GM18867 (cell line): ENCODE data around the gene MDH1B.
A peak's percentile ranks its signal among the peaks of the same experiment; 100 is the strongest.
"Not testable (repeated sequence)": the region's sequence is repeated elsewhere in the genome, so short reads cannot be mapped to it uniquely, and the experiment has no call there.

Source experiments
- ATAC-seq: cut with Tn5 transposase; IDR thresholded peaks from one replicate; pipeline ENCODE4 v1.9.1; 2021; ENCODE audit warnings: mild to moderate bottlenecking, moderate library complexity; ENCODE audit not compliant: unreplicated experiment

MDH1B gene

DNA sequence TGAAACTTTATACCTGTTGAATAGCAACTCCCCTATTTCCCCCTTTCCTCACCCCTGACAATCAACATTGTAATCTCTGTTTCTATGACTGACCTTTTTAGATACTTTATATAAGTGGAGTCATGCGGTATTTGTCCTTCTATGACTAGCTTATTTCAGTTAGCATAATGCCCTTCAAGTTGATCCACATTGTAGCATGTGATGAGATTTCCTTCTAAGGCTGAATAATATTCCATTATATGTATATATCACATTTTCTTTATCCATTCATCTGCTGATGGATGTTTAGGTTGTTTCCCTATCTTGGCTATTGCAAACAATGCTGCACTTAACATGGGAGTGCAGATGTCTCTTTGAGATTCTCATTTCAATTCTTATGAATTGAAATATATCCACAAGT lies 9.7 kb upstream of the MDH1B start:
- no peak for ATAC-seq

DNA sequence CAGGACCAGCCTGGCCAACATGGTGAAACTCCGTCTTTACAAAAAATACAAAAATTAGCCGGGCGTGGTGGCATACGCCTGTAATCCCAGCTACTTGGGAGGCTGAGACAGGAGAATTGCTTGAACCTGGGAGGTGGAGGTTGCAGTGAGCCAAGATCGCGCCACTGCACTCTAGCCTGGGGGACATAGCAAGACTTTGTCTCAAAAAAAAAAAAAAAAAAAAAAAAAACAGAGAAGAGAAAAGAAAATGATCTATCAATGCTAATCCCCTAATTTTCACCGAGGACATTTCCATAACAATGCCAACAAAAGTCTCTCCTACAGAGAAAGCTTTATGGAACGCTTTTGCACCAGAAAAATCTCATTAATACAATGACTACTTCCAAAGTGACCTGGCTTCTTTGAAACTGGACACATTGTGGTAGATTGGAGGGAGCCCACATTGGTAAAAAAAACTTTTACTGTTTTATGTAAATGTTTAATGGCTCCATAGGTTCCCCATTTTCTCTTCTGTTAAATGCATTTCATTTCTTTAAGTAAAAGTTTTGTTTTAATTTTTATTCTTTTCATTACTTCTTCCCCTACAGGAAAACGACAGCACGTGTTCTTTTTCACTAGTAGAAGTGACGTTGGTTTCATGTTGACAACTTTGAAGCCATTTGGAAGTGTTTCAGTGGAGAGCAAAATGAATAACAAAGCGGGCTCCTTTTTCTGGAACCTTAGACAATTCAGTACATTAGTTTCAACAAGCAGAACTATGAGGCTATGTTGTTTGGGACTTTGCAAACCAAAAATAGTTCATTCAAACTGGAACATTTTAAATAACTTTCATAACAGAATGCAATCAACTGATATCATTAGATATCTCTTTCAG lies 1.2 kb upstream of the MDH1B start:
- no peak for ATAC-seq

DNA sequence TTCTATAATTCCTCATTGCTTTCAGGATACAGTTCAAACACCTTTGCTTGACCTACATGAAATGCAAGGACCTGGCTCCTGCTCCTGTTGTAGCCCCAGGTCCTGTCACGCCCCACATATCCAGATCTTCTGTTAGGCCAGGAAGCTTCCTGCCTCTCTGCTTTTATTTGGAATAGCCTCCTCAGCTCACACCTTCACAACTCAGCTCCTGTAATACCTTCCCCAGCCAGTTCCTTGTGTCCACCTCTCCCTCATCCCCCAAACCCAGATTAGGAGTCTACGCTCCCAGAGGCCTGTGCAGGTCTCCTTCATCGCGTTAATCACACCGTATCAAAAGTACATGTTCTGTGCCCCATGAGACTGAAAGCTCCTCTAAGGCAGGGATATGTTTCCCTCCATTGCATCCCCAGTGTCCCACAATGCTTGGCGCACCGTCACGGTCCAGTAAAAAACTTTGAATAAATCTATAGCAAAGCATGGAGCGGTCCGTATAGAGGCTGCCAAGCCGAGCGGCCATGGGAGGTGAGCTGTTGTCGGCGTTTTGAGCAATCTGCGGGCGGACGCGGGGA lies 371 bp downstream of the MDH1B start:
- peak; percentile 1 for ATAC-seq

DNA sequence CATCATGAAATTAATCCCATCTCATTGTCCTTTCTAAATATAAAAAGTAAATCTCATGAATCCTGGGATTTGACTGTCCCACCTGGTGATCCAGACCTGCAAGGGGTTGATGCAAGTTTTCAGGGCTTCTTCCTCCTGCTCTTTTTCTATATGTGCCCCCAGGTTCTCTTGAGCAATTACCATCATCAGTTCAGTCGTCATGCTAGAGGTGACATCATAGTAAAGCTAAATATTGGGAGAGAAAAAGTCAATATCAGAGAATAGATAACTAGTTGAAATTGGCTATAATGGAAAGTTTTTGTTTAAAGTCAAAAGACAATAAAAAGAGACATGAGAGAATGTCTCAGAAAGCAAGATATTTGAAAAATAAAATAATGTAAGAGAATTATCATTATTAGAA lies 8.3 kb downstream of the MDH1B start:
- no peak for ATAC-seq

DNA sequence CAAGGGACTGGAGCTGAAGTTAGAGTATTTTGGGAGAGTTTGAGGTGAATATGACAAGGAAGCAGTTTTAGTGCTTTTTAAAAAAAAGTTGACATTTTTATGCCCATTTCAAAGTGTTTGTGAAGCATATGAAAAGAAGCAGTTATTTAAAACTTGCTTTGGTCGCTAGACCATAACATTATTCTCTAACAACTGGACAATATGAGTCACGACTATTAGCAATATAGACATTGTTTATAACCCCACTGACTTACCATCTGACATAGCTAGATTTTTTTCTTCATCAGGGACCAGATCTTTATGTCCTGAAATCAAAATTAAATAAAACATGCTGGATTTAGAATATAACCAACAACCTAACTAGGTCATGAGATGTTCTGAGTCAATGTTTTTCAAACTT lies 24.3 kb downstream of the MDH1B start:
- ATAC-seq = no peak

DNA sequence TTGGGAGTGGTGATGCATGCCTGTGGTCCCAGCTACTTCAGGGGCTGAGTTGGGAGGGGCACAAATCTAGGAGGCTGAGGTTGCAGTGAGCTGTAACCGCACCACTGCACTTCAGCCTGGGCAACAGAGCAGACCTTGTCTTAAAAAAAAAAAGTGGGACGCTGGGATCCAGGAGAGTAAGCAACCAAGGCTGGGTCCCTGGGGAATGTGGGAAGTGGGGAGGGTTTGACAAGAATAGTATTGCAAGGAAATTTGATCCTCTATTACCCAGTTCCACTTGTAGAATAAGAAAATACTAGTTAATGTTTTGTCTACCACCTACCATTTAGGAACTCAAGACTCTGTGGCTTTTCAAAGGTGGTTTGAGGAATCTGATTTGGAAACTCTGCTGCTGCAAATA lies 25.9 kb downstream of the MDH1B start:
- ATAC-seq = no peak

DNA sequence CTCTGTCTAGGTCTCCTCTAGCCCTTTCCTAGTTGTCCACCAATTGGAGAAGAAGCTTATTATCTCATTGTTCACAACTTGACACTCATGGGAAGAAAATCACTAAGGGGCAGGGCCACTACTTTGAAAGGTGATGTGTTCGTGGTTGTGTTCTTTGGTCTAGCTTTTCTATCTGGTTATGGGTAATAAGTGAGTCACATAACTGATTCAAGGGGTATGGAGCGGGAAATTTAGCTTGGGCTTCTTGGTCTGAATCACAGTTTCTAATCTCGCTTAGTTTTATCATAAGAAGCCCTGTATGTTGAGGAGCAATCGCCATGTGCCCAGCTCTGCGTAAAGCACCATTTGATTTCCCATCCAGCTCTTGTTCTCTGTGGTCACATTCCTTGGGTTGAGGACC lies 28.2 kb downstream of the MDH1B start:
- ATAC-seq = no peak

DNA sequence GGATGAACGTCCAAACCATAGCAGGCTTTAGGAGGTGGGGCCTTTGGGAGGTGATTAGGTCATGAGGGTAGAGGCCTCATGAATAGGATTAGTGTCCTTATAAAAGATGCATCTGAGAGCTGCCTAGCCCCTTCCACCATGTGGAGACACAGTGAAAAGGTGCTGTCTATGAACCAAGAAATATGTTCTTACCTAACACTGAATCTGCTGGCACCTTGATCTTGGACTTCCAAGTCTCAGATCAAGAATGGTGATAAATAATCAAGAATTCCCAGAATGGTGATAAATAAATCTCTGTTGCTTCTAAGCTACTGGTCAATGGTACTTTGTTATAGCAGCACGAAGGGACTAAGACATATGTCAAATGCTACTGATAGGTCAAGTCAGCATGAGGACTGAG lies 31.8 kb downstream of the MDH1B start:
- ATAC-seq = no peak

DNA sequence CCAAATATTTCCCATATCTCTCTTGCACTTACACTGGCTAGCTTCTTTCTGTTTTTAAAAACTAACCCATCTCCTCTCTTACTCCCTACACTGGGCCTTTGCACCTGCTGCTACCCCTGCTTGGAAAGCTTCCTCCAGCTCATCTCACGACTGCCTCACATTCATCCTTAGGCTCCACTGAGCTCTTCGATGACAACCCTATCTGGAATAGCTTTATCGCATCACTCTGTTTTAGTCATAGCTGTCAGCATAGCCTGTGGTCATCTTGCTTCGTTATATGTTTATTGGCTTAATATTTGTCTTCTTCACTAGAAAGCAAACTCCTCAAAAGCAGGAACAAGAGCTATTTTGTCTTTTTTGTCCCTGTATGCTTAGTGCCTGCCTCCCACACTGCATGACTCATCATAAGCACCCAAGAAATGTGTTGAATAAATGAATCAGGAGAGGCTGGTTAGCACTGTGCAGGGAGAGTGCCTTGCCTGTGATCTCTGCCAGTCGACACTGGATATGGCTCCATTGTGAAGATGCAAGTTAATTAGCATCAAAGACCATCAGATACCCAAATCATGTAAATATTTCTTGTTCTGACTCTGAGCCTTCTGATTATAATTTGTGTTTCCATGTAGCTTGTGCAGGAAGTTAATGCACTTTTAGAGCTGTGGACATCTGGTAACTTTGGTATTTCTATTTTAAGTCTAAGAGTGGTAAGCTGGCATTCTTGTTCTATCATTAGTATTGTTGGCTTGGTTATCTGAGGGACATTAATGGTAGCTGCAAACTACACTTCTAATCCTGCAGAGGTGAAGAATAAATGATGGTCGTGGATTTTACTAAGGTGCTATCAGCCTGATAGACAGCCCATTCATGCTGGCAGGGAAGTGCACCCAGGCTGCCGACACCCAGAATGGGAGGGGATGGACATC lies 36.6 kb downstream of the MDH1B start:
- ATAC-seq = no peak

DNA sequence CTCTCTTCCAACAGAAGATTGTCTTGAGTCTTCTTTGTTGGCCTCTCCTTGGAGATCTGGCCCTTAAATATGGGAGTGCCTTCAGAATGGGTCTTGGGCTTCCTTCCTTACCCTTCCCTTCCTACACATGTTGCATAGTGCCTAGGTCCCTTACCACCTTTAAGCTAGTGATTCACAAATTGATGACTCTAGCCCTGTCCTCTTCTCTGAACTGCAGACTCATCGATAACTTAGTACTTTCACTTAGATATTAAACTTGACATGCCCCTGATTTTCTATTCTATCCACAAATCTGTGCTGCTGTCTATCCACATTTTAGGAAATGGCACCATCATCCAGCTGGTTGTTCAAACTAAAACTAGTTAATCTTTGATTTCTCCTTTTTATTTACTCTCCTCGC lies 37.8 kb downstream of the MDH1B start:
- no peak for ATAC-seq

DNA sequence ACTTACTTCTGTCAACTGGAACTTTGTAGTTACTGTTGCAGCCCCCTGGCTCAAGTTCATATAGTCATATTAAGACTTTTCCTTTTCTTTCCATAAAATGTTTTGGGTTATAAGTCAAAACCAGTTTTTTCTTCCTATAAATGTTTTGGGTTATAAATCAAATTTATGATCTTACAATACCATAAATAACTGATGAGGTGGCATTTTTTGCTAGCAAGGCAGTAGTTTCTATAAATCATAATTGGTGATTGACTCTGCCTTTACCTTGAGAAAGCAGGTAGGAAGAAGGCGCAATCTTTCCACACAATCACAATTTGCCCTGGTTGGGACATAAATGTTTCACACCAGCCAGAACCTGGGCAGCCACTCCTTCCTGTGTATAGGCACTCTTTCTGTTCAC lies 41.8 kb downstream of the MDH1B start:
- ATAC-seq = no peak

DNA sequence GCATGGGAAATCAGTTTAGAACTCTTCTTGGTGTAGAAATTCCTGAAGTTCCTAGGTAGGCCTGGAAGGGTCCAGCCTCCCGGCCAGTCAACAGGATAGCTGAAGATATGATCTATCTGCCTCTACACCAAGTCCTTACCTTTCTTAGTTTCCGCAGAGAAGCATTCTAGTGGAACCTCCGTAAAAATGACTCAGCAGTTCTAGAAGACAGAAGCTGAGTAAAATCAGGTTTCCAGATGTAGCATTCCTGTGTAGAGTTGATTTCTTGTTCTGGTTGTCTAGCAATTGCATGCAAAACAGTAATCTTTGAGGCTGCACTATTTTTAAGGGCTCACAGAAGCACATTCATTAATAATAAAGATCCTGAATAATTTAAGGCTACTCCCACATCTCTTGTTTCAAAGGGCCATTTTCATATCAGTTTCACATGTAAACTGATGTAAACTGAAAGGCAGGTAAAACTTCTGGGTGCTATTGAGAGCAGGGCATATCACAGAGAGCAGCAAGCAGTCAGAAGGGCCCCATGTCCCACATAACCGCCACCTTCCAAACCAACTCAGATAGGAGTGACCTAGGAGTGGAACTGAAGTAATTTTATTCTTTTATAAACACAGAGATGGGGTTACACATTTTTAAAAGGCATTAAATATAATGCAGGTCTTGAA lies 43.7 kb downstream of the MDH1B start:
- ATAC-seq = peak; percentile 83

DNA sequence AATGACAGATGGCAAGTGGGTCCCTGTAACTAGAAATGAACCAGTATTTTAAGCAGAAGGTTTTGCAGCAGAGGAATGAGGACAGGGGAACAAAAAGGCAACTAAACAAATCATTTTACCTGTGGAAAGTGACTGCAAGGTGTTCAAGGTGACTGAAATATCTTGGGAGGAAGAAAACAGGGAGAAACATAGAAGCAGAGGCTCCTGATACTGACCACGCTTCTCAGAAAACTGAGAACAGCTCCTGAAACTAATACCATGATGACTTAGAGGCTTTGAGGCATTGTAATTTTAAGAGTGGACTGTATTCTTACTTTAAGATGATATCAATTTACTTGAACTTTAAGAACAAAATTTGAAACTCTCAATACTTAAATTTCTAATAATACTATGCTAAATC lies 46.8 kb downstream of the MDH1B start, which contains the start of gene DYTN:
Gene DYTN (minus strand): TSS at position 101 of the 400 bp plus-strand sequence. CDS start 117 bp downstream, outside the sequence.
- ATAC-seq = peak; percentile 37

DNA sequence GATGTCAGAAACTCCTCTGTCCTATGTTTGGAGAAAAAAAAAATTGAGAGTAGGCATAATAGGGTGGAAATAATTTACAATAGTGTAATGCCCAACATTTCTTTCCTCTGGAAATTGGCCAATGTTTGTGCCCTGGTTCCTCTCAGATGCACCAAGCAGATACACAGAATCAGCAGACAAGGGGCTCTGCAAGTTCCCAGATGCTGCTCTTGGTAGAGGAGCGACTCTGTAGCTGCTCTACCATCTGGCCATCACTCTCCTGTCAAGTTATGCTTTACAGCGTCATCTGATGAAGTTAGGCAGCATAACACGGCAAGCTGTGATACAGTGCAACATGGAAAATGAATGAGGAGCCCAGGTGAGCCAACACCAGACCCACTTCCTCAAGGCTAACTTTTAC lies 48.5 kb downstream of the MDH1B start:
- no peak for ATAC-seq

DNA sequence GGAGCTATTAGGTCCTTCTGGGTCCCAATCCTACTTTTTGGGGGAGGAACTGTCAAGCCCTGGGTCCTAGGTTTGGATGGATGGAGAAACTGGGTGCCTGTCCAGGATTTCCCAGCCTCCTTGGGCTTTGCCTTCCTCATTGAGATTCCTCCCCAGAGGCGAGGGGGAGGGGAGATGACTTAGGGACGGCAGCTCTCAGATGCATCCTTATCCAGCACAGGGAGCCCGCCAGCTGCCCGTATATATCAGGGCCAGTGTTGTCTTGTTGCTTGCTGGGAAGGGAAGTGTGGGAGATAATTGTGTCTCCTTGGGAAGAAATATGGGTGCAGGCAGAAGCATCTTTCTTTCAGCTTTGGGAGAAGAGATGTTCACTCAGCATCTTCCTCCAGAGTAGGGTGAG lies 49.9 kb downstream of the MDH1B start:
- not testable (repeated sequence) for ATAC-seq

DNA sequence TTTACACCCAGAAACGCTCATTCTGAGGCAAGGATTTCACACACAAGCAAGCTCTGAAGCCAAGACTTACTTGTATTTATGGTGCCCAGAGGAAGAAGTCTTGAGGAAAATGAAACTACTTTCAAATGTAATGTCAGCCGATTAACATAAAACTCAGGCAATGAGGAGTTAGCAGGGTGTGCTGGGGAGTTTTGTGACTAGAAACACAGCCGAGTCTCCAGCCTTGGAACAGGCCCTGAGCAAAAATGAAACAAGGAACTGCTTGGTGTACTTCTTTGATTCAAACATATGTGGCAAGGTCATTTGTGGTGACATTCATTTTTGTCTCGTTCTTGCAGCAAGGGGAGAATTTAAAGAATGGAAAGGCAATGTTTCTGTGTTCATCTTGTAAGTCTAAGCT lies 51.4 kb downstream of the MDH1B start:
- peak; percentile 70 for ATAC-seq

DNA sequence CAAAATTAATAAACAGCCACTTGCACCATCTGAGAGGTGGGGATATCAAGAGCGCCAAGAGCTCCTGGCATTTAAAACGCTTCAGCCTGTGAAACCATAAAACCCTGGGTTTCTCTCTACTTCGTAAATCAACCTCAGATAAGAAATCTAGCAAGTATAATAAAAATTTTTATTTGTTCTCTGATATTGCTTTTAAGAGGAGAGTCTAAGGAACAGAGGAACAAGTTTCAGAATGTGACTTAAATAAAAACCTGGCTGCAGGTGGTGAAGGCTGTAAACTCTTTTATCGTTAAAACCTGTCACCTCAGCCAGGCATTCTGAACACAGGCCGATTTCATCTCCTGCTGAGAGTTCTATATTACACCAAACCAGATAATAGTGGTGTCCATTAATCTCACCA lies 56.8 kb downstream of the MDH1B start:
- no peak for ATAC-seq

DNA sequence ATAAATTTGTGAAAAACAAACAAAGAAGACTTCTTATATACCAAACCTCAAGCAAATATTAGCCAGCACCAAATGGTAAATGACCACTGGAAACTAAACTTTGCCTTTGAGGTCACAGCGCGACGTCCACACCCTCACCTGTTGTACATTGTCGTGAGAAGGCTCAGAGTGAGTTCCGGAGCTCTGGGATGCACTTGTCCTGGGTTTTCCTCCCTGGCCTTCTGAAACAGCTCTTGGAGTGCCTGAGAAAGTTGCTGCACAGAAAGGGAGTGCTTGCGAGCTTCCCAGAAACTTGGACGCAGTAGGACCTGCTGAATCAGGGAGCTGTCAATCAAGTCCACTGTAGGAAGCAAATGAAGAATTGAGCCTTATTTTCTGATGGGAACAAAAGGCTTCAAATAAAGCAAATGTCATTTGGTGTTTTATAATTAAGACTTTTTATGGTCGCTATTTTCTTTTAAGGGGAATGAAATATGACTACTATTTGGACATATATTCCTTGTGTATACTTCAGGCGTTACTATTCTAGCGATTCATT lies 57.9 kb downstream of the MDH1B start:
- no peak for ATAC-seq

DNA sequence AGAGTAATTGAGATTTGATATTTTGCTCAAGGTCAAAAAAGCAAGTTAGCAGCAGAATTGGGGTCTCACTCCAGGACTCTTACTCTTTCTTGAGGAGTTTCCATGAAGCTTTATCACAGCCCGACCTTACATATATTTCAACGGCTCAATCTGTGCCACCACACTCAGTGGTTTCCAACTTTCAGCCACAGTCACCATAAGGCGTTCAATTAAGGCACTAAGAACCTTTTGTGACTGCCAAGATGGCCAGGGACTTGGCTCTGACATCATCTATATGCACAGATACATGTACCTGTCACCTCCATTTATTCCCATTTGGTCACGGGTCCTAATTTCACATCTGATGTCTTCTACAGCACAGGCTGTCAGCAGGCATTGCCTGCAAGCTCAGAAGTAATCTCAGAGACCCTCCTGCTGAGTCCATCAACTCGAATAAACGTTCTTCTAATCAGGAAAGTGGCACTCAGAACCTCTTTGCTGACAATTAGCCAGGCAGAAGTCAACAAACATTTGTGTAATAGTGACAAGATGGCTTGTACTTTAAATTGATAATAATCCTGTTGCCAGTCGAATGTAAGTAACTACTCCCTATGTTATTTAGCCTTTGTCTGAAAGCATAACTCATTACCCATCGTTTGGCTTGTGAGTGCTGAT lies 63.0 kb downstream of the MDH1B start:
- ATAC-seq = no peak

DNA sequence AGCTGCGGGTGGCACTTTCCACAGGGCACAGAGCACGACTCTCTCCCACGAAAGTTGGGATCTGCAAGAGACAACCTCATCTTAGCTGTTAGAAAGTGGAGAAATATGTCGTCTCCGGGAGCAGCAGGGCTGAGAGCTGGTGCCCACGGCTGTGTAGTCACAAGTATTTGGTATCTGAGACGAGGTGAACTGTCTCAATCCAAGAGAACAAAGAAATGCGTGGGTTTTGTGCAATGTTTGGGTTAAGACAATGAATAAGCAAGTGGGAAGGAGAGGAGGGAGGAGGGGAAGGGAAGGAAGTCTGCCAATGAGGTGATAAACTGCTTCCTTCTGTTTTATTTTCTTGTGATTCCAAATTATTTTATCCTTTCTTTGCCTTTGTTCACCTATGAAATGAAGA lies 65.0 kb downstream of the MDH1B start:
- ATAC-seq = no peak
